ENCODE measurements around the gene GNB1. TPM values are rescaled to one million over a fixed set of nuclear protein-coding genes. Genes with fewer than 3 reads are reported as not detected.

GNB1 gene
- total and polyA plus RNA-seq, 9 of the 15 experiments (the other 6 are each of a cell fraction or from before 2014, with no cell fraction given), result 34.3 to 388 (median 114) TPM

- ATAC-seq (no peak), FAIRE-seq (no peak), DNase-seq (ENCODE audit: extremely low read depth in 1 of 4, low spot score in 3 of 4) (no peak)
- Histone ChIP-seq H3K4me2 (ENCODE audit: insufficient read depth, low read length) (no peak overlapping the region), H3K36me3 (ENCODE audit: control insufficient read depth, insufficient read depth, low read length) (no peaks in the 10 kb centered on the region), H3K4me3 (no peak overlapping the region), H3K9me1 (ENCODE audit: control insufficient read depth, insufficient read depth, low read length) (no peaks in the 10 kb centered on the region), H3K9ac (ENCODE audit: insufficient read depth in 1 of 2, low read depth in 2 of 2, low read length in 2 of 2) (peak overlapping the region in 1 of 2 experiments; percentile 27; a peak in 1 of 4 replicates), H3K4me1 (replicated peaks in 1 of 2; ENCODE audit: control insufficient read depth in 2 of 2, insufficient read depth in 2 of 2, low read length in 2 of 2) (peaks cover 9 to 66% of the 10 kb centered on the region in 2 experiments; a peak in 4 of 5 replicates), H3K9me3 (replicated peaks; ENCODE audit: control insufficient read depth, insufficient read depth, low read depth, low read length) (no peaks in the 10 kb centered on the region), H3K27ac (ENCODE audit: extremely low read depth, low read depth, low read length) (no peak overlapping the region), H2AFZ (ENCODE audit: low read depth, low read length) (no peak overlapping the region), H3K27me3 (ENCODE audit: control insufficient read depth in 2 of 2, insufficient read depth in 2 of 2, low read length in 2 of 2) (no peaks in the 10 kb centered on the region), H3K79me2 (ENCODE audit: control insufficient read depth, insufficient read depth, low read length) (peaks cover 7% of the 10 kb centered on the region; the same call in 2 of the 3 replicates), H4K20me1 (replicated peaks; ENCODE audit: control insufficient read depth, insufficient read depth, low read length) (0 out of 2 replicates have a peak, but pooled peaks cover 4% of the 10 kb centered on the region)
- in situ Hi-C loops (cut with MboI) (loop anchor here (10.0 kb wide), 1 partner anchor 547 kb away; no protein-coding TSS in a partner anchor), intact Hi-C loops (cut with micrococcal nuclease) (no loop called here)
- WGBS (ENCODE audit: insufficient coverage, low coverage, missing lambda C conversion rate), result 63% methylated on average over 13 of the region's 13 CpGs
- ChIA-PET CTCF (ENCODE audit: low intra/inter-chr PET ratio) (no interaction called here), POLR2A (interaction anchor here (0.6 to 0.8 kb wide), 3 partner anchors 79 to 320 kb away, joined by 3 to 5 read pairs (median 3); no protein-coding TSS in a partner anchor)
- no TSS peak for BruUV-seq (replicated peaks)
- TF ChIP-seq ZNF311 (CRISPR knock-in tag; IDR thresholded peaks at IDR 0.05) (no peak), HDAC8 (tag; IDR thresholded peaks at IDR 0.05) (no peak), NFRKB (IDR thresholded peaks at IDR 0.05; ENCODE audit: low read depth) (no peak)
Observed at GRCh38 chr1:1911350-1912041, 20.6 kb upstream of the GNB1 start.
